Ovary (tissue), 9 donors: Measurements from ENCODE around the gene OR1L8. TPM values are rescaled to one million over a fixed set of nuclear protein-coding genes. Genes with fewer than 3 reads are reported as not detected.

Source experiments
- DNase-seq, 5 donors: peaks; one replicate each; pipeline ENCODE4 v3.0.0-alpha.2; 2019 to 2020
- H3K27ac ChIP-seq, 2 donors: fragments of 200-600 bp; one replicate each; pipeline versions ENCODE4 v1.5.1 to v1.8.0; 2019 to 2022
- H3K27me3 ChIP-seq: fragments of 200-600 bp; one replicate; pipeline ENCODE4 v1.8.0; 2022
- H3K36me3 ChIP-seq: fragments of 200-600 bp; sonication (generic); one replicate; pipeline ENCODE4 v1.5.1; 2019
- H3K4me1 ChIP-seq: one replicate; pipeline ENCODE4 v1.8.1; 2013; ENCODE audit warnings: mild to moderate bottlenecking, moderate library complexity; ENCODE audit not compliant: insufficient read depth
- H3K4me3 ChIP-seq: fragments of 200-600 bp; sonication (generic); one replicate; pipeline ENCODE4 v1.5.1; 2017
- H3K9me3 ChIP-seq, 2 donors: fragments of 200-600 bp in 1 of 2; sonication (generic) in 1 of 2; one replicate each; pipeline versions ENCODE4 v1.5.1 to v1.8.1; 2013 to 2019; ENCODE audit warnings: mild to moderate bottlenecking in 1 of 2, moderate library complexity in 1 of 2
- EP300 ChIP-seq: sonication (generic); formaldehyde crosslinking; IDR thresholded peaks from one replicate; pipeline ENCODE4 v1.6.1; 2017; ENCODE audit warnings: antibody characterized with exemption
- POLR2A ChIP-seq: fragments of 450-650 bp; IDR thresholded peaks from one replicate; pipeline ENCODE4 v1.6.1; 2017; ENCODE audit warnings: antibody characterized with exemption, mild to moderate bottlenecking, moderate library complexity
- WGBS, 3 donors: extraction: QIAGEN DNeasy Blood & Tissue Kit in 1 of 3; methylation state at CpG; one replicate each; pipeline versions ENCODE4 v1.1.5 to v1.1.7; 2013 to 2017; 5-methylcytosine and 5-hydroxymethylcytosine counted together
- intact Hi-C, 4 donors: fragments of 100-400 bp; cut with DNase I; formaldehyde crosslinking; loops; one replicate each; pipeline versions ENCODE4 v1.11.0 to v1.15.1; 2022 to 2023
- polyA plus RNA-seq, 2 donors: library from polyadenylated mRNA; stranded (reverse); fragments of 200-250 nt in 1 of 2; fragments of 350-450 nt in 1 of 2; fragmentation: Illumina TruSeq in 1 of 2; extraction: RNeasy Lipid Tissue Mini Kit (QIAGEN cat#74804) in 1 of 2; gene quantifications; one replicate each; pipeline ENCODE4 v1.2.3, GENCODE V29; 2013 to 2014
- total RNA-seq, 7 donors: library from RNA; depleted of rRNA in 2 of 7; stranded (reverse); fragments of >200 nt in 2 of 7; fragmentation: NEBNext Ultra II Directional in 3 of 7; extraction: Animal tissue kit (Norgen Biotek cat#: 25700) in 3 of 7; gene quantifications; one replicate each; pipeline versions ENCODE4 v1.1.0 to v1.2.4, GENCODE V29; 2016 to 2023
- TF ChIP-seq, protein P1 (sequence below), 3 donors: fragments of 450-650 bp in 2 of 3; fragments of 200-600 bp in 1 of 3; IDR thresholded peaks; one replicate each; pipeline versions ENCODE4 v1.5.1 to v1.8.0; 2016 to 2022; ENCODE audit warnings: antibody characterized with exemption in 3 of 3, mild to moderate bottlenecking in 1 of 3
- donor health status: DM: no; HTN: no; CAD: no; lungs with moderate emphysema.
- donor health status: DM: no; HTN: no; CAD: no.
- donor health status: Bipolar disorder and iron deficiency.
- donor health status: DM: yes; HTN: yes; CAD: no.
- donor health status: DM: no; HTN: no; CAD: no.
- donor health status: DM: yes; HTN: yes; CAD: no.

The OR1L8 gene
- total and polyA plus RNA-seq, 9 donors: 0.20 to 0.28 (median 0.23) TPM; not detected in 5

DNA sequence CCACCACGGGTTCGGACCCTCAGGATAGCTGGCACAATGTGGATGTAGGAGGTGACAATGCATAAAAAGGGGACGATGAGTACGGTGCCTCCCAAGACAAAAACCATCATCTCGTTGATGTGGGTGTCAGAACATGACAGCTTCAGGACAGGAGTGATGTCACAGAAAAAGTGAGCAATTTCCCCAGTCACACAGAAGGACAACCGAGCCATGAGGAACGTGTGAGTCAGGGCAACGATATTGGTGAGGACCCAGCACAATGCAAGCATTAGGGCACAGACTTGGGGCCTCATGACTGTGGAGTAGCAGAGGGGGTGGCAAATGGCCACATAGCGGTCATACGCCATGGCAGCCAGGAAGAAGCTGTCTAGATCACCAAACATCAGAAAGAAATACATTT is 56.6 kb downstream of the OR1L8 start:
- Histone ChIP-seq H3K9me3 (no peaks in the 10 kb centered on the region), H3K27me3 (no peaks in the 10 kb centered on the region), H3K4me3 (no peak overlapping the region), H3K27ac (no peak overlapping the region), H3K36me3 (no peaks in the 10 kb centered on the region), H3K4me1 (no peaks in the 10 kb centered on the region)
- WGBS, 3 donors: 77 to 84% (median 79%) methylated on average over 10 of the region's 10 CpGs
- intact Hi-C loops: no loop called here
- TF ChIP-seq POLR2A: no peak
- TF ChIP-seq, protein P1, sequence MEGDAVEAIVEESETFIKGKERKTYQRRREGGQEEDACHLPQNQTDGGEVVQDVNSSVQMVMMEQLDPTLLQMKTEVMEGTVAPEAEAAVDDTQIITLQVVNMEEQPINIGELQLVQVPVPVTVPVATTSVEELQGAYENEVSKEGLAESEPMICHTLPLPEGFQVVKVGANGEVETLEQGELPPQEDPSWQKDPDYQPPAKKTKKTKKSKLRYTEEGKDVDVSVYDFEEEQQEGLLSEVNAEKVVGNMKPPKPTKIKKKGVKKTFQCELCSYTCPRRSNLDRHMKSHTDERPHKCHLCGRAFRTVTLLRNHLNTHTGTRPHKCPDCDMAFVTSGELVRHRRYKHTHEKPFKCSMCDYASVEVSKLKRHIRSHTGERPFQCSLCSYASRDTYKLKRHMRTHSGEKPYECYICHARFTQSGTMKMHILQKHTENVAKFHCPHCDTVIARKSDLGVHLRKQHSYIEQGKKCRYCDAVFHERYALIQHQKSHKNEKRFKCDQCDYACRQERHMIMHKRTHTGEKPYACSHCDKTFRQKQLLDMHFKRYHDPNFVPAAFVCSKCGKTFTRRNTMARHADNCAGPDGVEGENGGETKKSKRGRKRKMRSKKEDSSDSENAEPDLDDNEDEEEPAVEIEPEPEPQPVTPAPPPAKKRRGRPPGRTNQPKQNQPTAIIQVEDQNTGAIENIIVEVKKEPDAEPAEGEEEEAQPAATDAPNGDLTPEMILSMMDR (IDR thresholded peaks at IDR 0.05): no peak
- TF ChIP-seq EP300: no peak
- DNase-seq: no peak

DNA sequence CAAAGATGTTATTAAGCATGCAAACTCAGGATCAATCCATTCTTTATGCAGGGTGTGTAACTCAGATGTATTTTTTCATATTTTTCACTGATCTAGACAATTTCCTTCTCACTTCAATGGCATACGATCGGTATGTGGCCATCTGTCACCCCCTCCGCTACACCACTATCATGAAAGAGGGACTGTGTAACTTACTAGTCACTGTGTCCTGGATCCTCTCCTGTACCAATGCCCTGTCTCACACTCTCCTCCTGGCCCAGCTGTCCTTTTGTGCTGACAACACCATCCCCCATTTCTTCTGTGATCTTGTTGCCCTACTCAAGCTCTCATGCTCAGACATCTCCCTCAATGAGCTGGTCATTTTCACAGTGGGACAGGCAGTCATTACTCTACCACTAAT is 63.8 kb downstream of the OR1L8 start:
- Histone ChIP-seq H3K36me3 (no peaks in the 10 kb centered on the region), H3K27ac (no peak overlapping the region), H3K4me1 (no peaks in the 10 kb centered on the region), H3K4me3 (no peak overlapping the region), H3K9me3 (no peaks in the 10 kb centered on the region), H3K27me3 (no peaks in the 10 kb centered on the region)
- TF ChIP-seq, protein P1 (IDR thresholded peaks at IDR 0.05): no peak
- TF ChIP-seq POLR2A: no peak
- WGBS, 3 donors: 85 to 89% (median 88%) methylated on average over 3 of the region's 3 CpGs
- intact Hi-C loops: no loop called here
- DNase-seq: no peak

DNA sequence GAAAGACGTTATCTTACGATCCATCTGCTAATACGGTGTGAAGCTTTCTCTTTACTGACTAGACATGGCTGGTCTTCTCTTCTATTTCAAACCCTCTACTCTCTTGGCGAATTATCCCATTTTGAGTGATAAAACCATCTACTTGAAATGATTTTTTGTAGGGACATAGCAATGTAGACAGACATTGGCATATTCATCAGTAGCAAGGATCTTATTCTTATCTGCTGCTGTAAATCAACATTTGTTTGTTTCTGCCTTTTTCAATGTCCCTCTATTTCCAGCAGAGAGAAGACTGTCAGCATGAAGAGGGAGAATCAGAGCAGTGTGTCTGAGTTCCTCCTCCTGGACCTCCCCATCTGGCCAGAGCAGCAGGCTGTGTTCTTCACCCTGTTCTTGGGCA is 64.3 kb downstream of the OR1L8 start, which contains the start of gene OR1J4:
TSS of gene OR1J4 (plus strand) at position 301 of the 400 bp plus-strand sequence. CDS start at position 301, 0 bp downstream.
- TF ChIP-seq POLR2A: no peak
- no peak for TF ChIP-seq EP300
- TF ChIP-seq, protein P1 (IDR thresholded peaks at IDR 0.05): no peak
- H3K36me3 ChIP-seq: no peaks in the 10 kb centered on the region
- no peak within 1 kb of the TSS for H3K27ac ChIP-seq
- DNase-seq: no peak
- no peaks in the 10 kb centered on the region for H3K9me3 ChIP-seq
- H3K4me1 ChIP-seq: no peaks in the 10 kb centered on the region
- H3K27me3 ChIP-seq: no peaks in the 10 kb centered on the region
- intact Hi-C loops: no loop called here
- 69 to 79% (median 75%) methylated on average over 4 of the region's 4 CpGs for WGBS, 3 donors
- H3K4me3 ChIP-seq: no peak within 1 kb of the TSS

DNA sequence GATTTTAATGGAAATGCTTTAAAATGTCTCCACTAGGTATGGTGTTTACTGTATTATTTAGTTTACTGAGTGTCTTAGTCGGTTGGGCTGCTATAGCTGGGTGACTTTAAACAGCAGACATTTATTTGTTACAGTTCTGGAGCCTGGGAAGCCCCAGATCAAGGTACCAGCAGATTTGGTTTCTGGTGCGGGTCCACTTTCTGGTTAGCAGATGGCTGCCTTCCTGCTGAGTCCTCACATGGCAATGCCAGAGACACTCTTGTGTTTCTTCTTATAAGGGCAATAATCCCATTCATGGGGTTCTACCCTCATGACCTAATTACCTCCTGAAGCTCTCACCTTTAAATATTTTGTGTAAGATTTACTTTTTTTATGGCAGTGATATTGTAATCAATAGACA is 65.0 kb downstream of the OR1L8 start:
- Histone ChIP-seq H3K4me3 (no peak overlapping the region), H3K36me3 (no peaks in the 10 kb centered on the region), H3K4me1 (no peaks in the 10 kb centered on the region), H3K27me3 (no peaks in the 10 kb centered on the region), H3K9me3 (no peaks in the 10 kb centered on the region), H3K27ac (no peak overlapping the region)
- WGBS, 3 donors: 43 to 52% (median 47%) methylated on average over 2 of the region's 2 CpGs
- TF ChIP-seq EP300: no peak
- TF ChIP-seq POLR2A: no peak
- TF ChIP-seq, protein P1 (IDR thresholded peaks at IDR 0.05): no peak
- no peak for DNase-seq
- intact Hi-C loops: no loop called here

Other genes starting within 250 kb of the OR1L8 start
- gene PTGS1, start 212.4 kb downstream of the OR1L8 start, total RNA-seq: 10 to 100 TPM in 1 of 7 donors, 1 to 10 TPM in 6; 1.4 to 37.1 (median 7.0) TPM
- 1 to 10 TPM in 1 of 2 donors, under 1 TPM in 1; 0.90 to 8.2 TPM for gene PTGS1, start 212.4 kb downstream of the OR1L8 start, polyA plus RNA-seq
- not detected for gene OR1J1, start 105.5 kb downstream of the OR1L8 start, total RNA-seq
- not detected for gene OR1J1, start 105.5 kb downstream of the OR1L8 start, polyA plus RNA-seq
- gene OR1J2, start 72.6 kb downstream of the OR1L8 start, total RNA-seq: not detected
- gene OR1J2, start 72.6 kb downstream of the OR1L8 start, polyA plus RNA-seq: not detected
- not detected for gene OR1J4, start 64.2 kb downstream of the OR1L8 start, total RNA-seq
- gene OR1J4, start 64.2 kb downstream of the OR1L8 start, polyA plus RNA-seq: not detected
- gene OR1N1, start 56.1 kb downstream of the OR1L8 start, total RNA-seq: not detected
- not detected for gene OR1N1, start 56.1 kb downstream of the OR1L8 start, polyA plus RNA-seq
- gene OR1N2, start 30.3 kb downstream of the OR1L8 start, total RNA-seq: not detected
- not detected for gene OR1N2, start 30.3 kb downstream of the OR1L8 start, polyA plus RNA-seq
- gene OR1Q1, start 31.4 kb upstream of the OR1L8 start, total RNA-seq: not detected
- not detected for gene OR1Q1, start 31.4 kb upstream of the OR1L8 start, polyA plus RNA-seq
- not detected for gene OR1B1, start 74.2 kb upstream of the OR1L8 start, total RNA-seq
- gene OR1B1, start 74.2 kb upstream of the OR1L8 start, polyA plus RNA-seq: not detected
- gene OR1L1, start 78.3 kb upstream of the OR1L8 start, total RNA-seq: not detected
- not detected for gene OR1L1, start 78.3 kb upstream of the OR1L8 start, polyA plus RNA-seq
- gene OR1L3, start 91.7 kb upstream of the OR1L8 start, total RNA-seq: not detected
- not detected for gene OR1L3, start 91.7 kb upstream of the OR1L8 start, polyA plus RNA-seq
- not detected for gene OR1L4, start 140.6 kb upstream of the OR1L8 start, total RNA-seq
- not detected for gene OR1L4, start 140.6 kb upstream of the OR1L8 start, polyA plus RNA-seq
- not detected for gene OR1L6, start 158.9 kb upstream of the OR1L8 start, total RNA-seq
- gene OR1L6, start 158.9 kb upstream of the OR1L8 start, polyA plus RNA-seq: not detected
- not detected for gene OR5C1, start 205.5 kb upstream of the OR1L8 start, total RNA-seq
- not detected for gene OR5C1, start 205.5 kb upstream of the OR1L8 start, polyA plus RNA-seq
- gene OR1K1, start 216.7 kb upstream of the OR1L8 start, total RNA-seq: not detected
- not detected for gene OR1K1, start 216.7 kb upstream of the OR1L8 start, polyA plus RNA-seq
- 10 to 100 TPM; 12.0 to 19.0 (median 16.5) TPM for gene PDCL, start 245.2 kb upstream of the OR1L8 start, total RNA-seq
- 10 to 100 TPM in 1 of 2 donors, 1 to 10 TPM in 1; 9.2 to 12.2 TPM for gene PDCL, start 245.2 kb upstream of the OR1L8 start, polyA plus RNA-seq